ENCODE measurements around the gene DEPDC5.

- TF ChIP-seq FOXM1 (IDR thresholded peaks at IDR 0.05; ENCODE audit: borderline replicate concordance) (no peak), ELF4 (IDR thresholded peaks at IDR 0.05) (no peak), BHLHE40 (IDR thresholded peaks at IDR 0.05; ENCODE audit: borderline replicate concordance) (no peak), LEF1 (IDR thresholded peaks at IDR 0.05; ENCODE audit: borderline replicate concordance) (no peak), FOXA1 (IDR thresholded peaks at IDR 0.05) (no peak), HDGF (IDR thresholded peaks at IDR 0.05; ENCODE audit: borderline replicate concordance) (no peak), TARDBP (IDR thresholded peaks at IDR 0.05) (no peak), FOXK2 (IDR thresholded peaks at IDR 0.05) (no peak), SUZ12 (IDR thresholded peaks at IDR 0.05) (no peak), ARNT (IDR thresholded peaks at IDR 0.05) (no peak), SP1 (IDR thresholded peaks at IDR 0.05) (no peak), L3MBTL2 (conservative IDR thresholded peaks at IDR 0.05) (no peak)
Observed at GRCh38 chr22:31911565-31912406, 158.0 kb downstream of the DEPDC5 start.

All from HEK293T (cell line).